Small intestine (tissue), 7 donors: ENCODE measurements around the gene PTPRE. TPM values are rescaled to one million over a fixed set of nuclear protein-coding genes. Genes with fewer than 3 reads are reported as not detected.

Source experiments
- DNase-seq, 2 donors: peaks; one replicate each; pipeline versions ENCODE4 v3.0.0 to v3.0.0-alpha.2; 2013
- FAIRE-seq: peaks from 2 replicates; lab custom pipeline; 2012; peaks lifted over from hg19 to GRCh38; lab: Jason Lieb, UNC
- H3K27ac ChIP-seq, 3 donors: one replicate each; pipeline ENCODE4 v1.5.1; 2013; ENCODE audit warnings: low read length in 2 of 3, mild to moderate bottlenecking in 2 of 3, control low read depth in 1 of 3, inconsistent platforms in 1 of 3, low read depth in 1 of 3, moderate library complexity in 1 of 3
- H3K27me3 ChIP-seq, 3 donors: one replicate each; pipeline ENCODE4 v1.6.1; 2013; ENCODE audit warnings: low read length in 3 of 3, inconsistent platforms in 1 of 3; ENCODE audit not compliant: control insufficient read depth in 3 of 3, insufficient read depth in 3 of 3
- H3K36me3 ChIP-seq, 3 donors: one replicate each; pipeline ENCODE4 v1.6.1; 2013; ENCODE audit warnings: low read length in 3 of 3, inconsistent platforms in 1 of 3, low read depth in 1 of 3, mild to moderate bottlenecking in 1 of 3, moderate library complexity in 1 of 3; ENCODE audit not compliant: control insufficient read depth in 3 of 3, insufficient read depth in 2 of 3
- H3K4me1 ChIP-seq, 3 donors: one replicate each; pipeline ENCODE4 v1.6.1; 2013; ENCODE audit warnings: low read length in 2 of 3, inconsistent platforms in 1 of 3, low read depth in 1 of 3, mild to moderate bottlenecking in 1 of 3, moderate library complexity in 1 of 3; ENCODE audit not compliant: control insufficient read depth in 3 of 3, insufficient read depth in 2 of 3
- H3K4me3 ChIP-seq, 3 donors: one replicate each; pipeline ENCODE4 v1.5.1; 2013; ENCODE audit warnings: low read length in 3 of 3, control low read depth in 1 of 3, inconsistent platforms in 1 of 3, low read depth in 1 of 3, mild to moderate bottlenecking in 1 of 3, moderate library complexity in 1 of 3
- H3K9me3 ChIP-seq, 2 donors: one replicate each; pipeline ENCODE4 v1.6.1; 2013; ENCODE audit warnings: low read depth in 1 of 2, low read length in 1 of 2; ENCODE audit not compliant: control insufficient read depth in 2 of 2, insufficient read depth in 1 of 2
- WGBS, 3 donors: extraction: QIAGEN DNeasy Blood & Tissue Kit; methylation state at CpG; one replicate each; pipeline ENCODE4 v1.1.7; 2013; 5-methylcytosine and 5-hydroxymethylcytosine counted together
- polyA plus RNA-seq, 4 donors: library from polyadenylated mRNA; stranded (reverse) in 3 of 4; unstranded in 1 of 4; fragments of 200-250 nt in 3 of 4; fragments of 120-200 nt in 1 of 4; gene quantifications; one replicate each; pipeline versions ENCODE4 v1.2.1 to v1.2.3, GENCODE V29; 2013
- donor health status: healthy with polysubstance abuse.
- donor health status: control.
- donor health status: control.
- donor health status: Bipolar disorder and iron deficiency.
- donor health status: healthy.

The PTPRE gene
- polyA plus RNA-seq, 4 donors: 2.7 to 21.0 (median 6.2) TPM

GRCh38 chr10:127877699-127878098 lies 29.2 kb upstream of the PTPRE start:
- Histone ChIP-seq H3K4me3 (no peak overlapping the region), H3K36me3 (peaks cover 0 to 43% (median 4%) of the 10 kb centered on the region in 3 donors), H3K9me3 (no peaks in the 10 kb centered on the region), H3K27ac (no peak overlapping the region), H3K27me3 (no peaks in the 10 kb centered on the region), H3K4me1 (peaks cover 6 to 60% (median 6%) of the 10 kb centered on the region in 3 donors)
- FAIRE-seq (no peak), DNase-seq (no peak)
- WGBS, 3 donors: 69 to 85% (median 75%) methylated on average over 5 of the region's 5 CpGs

DNA sequence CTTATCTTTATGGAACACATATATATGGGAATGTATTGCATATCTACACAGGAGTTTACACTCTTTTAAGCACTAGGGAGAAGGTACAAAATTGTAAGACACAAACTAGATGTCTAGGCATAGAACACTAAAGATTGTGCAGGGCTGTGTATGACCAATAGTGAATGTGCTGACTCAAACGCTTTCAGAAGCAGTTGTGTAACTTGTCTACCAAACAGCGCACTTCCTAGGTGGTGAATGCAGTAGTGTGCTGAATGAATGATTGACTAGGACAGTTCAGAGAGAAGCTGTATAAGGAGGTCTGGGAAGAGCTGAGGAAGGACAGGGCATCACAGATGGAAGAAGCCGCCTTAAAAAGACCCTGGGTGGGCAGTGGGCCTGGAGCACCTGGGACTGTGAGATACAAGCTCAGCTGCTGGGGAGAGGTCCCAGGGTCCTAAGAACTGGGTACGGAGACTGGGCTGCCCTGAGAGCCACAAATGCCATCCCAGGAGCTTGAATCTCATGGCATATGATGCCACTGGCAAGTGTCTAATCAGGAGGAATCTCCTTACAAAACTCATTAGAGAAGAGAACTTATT lies 28.3 kb upstream of the PTPRE start:
- peak overlapping the region in 1 of 3 donors; percentile 88 for H3K27ac ChIP-seq
- DNase-seq: peak in 1 of 2 donors; percentile 59
- no peak overlapping the region for H3K4me3 ChIP-seq
- no peaks in the 10 kb centered on the region for H3K27me3 ChIP-seq
- peaks cover 0 to 52% (median 6%) of the 10 kb centered on the region in 3 donors for H3K36me3 ChIP-seq
- FAIRE-seq: no peak
- WGBS, 3 donors: 76 to 90% (median 89%) methylated on average over 4 of the region's 4 CpGs
- no peaks in the 10 kb centered on the region for H3K9me3 ChIP-seq
- peaks cover 6 to 61% (median 8%) of the 10 kb centered on the region in 3 donors for H3K4me1 ChIP-seq

DNA sequence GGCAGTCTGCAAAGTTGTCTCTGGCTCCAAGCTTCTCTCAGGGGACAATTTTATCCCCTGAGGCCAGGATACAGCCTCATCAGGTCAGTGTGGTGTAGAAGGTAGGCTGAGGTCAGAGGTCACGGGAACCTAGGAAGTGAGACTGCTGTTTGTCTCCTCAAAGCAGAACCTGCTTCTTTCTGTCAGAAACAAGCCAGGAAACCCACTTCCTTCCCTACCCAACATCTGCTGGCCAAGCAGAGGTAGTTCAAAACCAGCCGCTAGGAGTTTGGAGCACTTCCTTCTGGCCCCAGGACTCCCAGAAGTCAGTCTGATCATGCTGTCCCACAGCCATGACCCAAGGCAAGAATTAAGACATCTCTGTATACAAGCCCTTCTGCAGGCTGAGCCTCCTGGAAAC lies 26.3 kb upstream of the PTPRE start:
- peaks cover 10 to 70% (median 18%) of the 10 kb centered on the region in 3 donors for H3K4me1 ChIP-seq
- H3K36me3 ChIP-seq: peaks cover 0 to 68% (median 6%) of the 10 kb centered on the region in 3 donors
- H3K4me3 ChIP-seq: no peak overlapping the region
- FAIRE-seq: no peak
- DNase-seq: no peak
- H3K27me3 ChIP-seq: no peaks in the 10 kb centered on the region
- H3K27ac ChIP-seq: peak overlapping the region; percentile 28 to 88 (median 71)
- no peaks in the 10 kb centered on the region for H3K9me3 ChIP-seq
- WGBS, 3 donors: 17 to 24% (median 21%) methylated on average over 1 to 2 of the region's 2 CpGs

DNA sequence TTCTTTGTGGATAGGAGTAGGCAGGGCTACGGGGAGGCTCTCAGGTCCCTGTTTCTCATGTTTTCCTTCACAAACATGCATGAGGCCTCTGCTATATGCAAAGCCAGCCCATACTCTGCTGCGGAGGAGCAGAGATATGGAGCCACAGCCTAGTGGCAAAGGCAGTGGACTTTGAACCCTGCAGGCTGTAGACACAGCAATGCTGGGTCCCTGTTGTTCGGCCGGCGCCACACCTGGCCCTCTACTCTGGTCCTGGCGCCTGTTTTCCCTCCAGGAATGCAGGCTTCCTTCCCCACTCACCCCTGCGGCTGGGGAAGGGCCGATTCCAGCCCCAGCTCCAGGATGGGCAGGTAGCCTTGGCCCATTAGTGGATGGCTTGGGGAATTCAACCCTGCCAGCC lies 25.6 kb upstream of the PTPRE start:
- 12 to 71% (median 50%) methylated on average over 8 of the region's 8 CpGs for WGBS, 3 donors
- no peaks in the 10 kb centered on the region for H3K27me3 ChIP-seq
- no peak overlapping the region for H3K4me3 ChIP-seq
- no peak for FAIRE-seq
- H3K4me1 ChIP-seq: peaks cover 10 to 76% (median 18%) of the 10 kb centered on the region in 3 donors
- H3K36me3 ChIP-seq: peaks cover 0 to 72% (median 6%) of the 10 kb centered on the region in 3 donors
- peak; percentile 89 to 92 for DNase-seq
- H3K27ac ChIP-seq: peak overlapping the region; percentile 35 to 88 (median 71)
- H3K9me3 ChIP-seq: no peaks in the 10 kb centered on the region

GRCh38 chr10:127882391-127882790 lies 24.5 kb upstream of the PTPRE start:
- no peak for FAIRE-seq
- peaks cover 0 to 67% (median 6%) of the 10 kb centered on the region in 3 donors for H3K36me3 ChIP-seq
- no peak overlapping the region for H3K4me3 ChIP-seq
- peaks cover 10 to 86% (median 18%) of the 10 kb centered on the region in 3 donors for H3K4me1 ChIP-seq
- no peaks in the 10 kb centered on the region for H3K9me3 ChIP-seq
- 76 to 87% (median 83%) methylated on average over 8 of the region's 8 CpGs for WGBS, 3 donors
- no peaks in the 10 kb centered on the region for H3K27me3 ChIP-seq
- no peak for DNase-seq
- H3K27ac ChIP-seq: peak overlapping the region in 2 of 3 donors; percentile 30 to 88

DNA sequence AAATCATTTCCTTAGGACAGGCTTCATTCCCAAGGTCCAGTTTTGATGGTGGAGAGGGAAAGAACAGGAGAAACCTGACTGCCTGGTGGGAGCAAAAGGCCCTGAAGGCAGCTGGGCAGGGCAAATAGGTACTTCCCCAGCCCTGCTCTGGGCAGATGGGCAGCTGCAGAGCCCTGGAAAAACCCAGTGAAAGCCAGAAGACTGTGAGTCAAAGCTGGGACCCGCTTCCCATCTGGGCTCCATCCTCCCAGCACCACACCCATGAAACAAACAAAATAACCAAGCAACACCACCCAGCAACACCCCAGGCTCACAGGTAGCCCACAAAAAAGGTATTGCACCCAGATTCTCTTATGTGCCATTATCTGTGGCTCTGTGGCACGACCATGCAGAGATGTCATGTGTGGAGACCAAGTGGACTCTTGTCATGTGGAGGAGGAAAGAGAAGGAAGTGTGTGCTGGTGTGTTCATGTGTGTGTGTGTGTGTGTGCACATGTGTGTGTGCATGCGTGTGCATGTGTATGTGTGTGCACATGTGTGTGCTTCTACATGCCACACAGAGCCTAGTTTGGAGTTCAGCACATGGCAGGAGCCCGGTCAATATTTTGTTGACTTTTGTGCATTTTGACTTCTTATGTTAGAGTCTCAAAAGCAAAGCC lies 24.0 kb upstream of the PTPRE start:
- no peak for FAIRE-seq

DNA sequence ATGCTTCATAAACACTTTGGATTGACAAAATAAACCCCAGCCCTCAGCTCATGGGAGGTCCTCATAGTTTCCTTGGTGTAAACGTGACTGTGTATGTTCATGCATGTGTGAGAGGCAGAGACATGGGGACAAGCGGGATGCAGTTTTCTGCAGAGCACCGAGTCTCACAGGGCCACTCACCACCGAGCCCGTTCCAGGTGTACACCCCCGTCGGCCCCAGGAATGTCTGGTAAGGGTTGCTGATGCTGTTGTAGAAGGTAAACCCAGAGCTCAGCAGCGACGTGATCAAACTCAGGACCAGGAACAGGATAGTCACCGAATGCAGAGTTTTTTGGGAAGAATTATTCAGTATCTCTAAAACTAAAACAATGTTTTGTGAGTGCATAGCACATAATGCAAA lies 23.4 kb upstream of the PTPRE start:
- 73 to 84% (median 83%) methylated on average over 10 of the region's 10 CpGs for WGBS, 3 donors
- Histone ChIP-seq H3K27me3 (no peaks in the 10 kb centered on the region), H3K9me3 (no peaks in the 10 kb centered on the region), H3K27ac (peak overlapping the region in 1 of 3 donors; percentile 24), H3K4me1 (peaks cover 13 to 97% (median 18%) of the 10 kb centered on the region in 3 donors), H3K4me3 (no peak overlapping the region), H3K36me3 (peaks cover 0 to 74% (median 6%) of the 10 kb centered on the region in 3 donors)
- no peak for DNase-seq
- no peak for FAIRE-seq

More for the DNA sequence above, 24.0 kb upstream of the PTPRE start:
- Histone ChIP-seq H3K4me3 (no peak overlapping the region), H3K36me3 (peaks cover 0 to 71% (median 6%) of the 10 kb centered on the region in 3 donors), H3K27ac (peak overlapping the region in 1 of 3 donors; percentile 88), H3K4me1 (peaks cover 13 to 91% (median 18%) of the 10 kb centered on the region in 3 donors), H3K9me3 (no peaks in the 10 kb centered on the region), H3K27me3 (no peaks in the 10 kb centered on the region)
- WGBS, 3 donors: 52 to 74% (median 64%) methylated on average over 4 of the region's 4 CpGs
- peak in 1 of 2 donors; percentile 56 for DNase-seq

GRCh38 chr10:127884501-127884900 lies 22.4 kb upstream of the PTPRE start:
- Histone ChIP-seq H3K4me3 (no peak overlapping the region), H3K27ac (peak overlapping the region in 1 of 3 donors; percentile 59), H3K4me1 (peaks cover 13 to 89% (median 18%) of the 10 kb centered on the region in 3 donors), H3K36me3 (peaks cover 0 to 70% (median 6%) of the 10 kb centered on the region in 3 donors), H3K9me3 (no peaks in the 10 kb centered on the region), H3K27me3 (no peaks in the 10 kb centered on the region)
- no peak for DNase-seq
- no peak for FAIRE-seq
- WGBS, 3 donors: 66 to 76% (median 67%) methylated on average over 5 of the region's 5 CpGs
